ENCODE measurements around the gene ATP23.

ATP23 gene

GRCh38 chr12:57998251-57998650 lies 56.9 kb downstream of the ATP23 start:
- TF ChIP-seq, protein P1, sequence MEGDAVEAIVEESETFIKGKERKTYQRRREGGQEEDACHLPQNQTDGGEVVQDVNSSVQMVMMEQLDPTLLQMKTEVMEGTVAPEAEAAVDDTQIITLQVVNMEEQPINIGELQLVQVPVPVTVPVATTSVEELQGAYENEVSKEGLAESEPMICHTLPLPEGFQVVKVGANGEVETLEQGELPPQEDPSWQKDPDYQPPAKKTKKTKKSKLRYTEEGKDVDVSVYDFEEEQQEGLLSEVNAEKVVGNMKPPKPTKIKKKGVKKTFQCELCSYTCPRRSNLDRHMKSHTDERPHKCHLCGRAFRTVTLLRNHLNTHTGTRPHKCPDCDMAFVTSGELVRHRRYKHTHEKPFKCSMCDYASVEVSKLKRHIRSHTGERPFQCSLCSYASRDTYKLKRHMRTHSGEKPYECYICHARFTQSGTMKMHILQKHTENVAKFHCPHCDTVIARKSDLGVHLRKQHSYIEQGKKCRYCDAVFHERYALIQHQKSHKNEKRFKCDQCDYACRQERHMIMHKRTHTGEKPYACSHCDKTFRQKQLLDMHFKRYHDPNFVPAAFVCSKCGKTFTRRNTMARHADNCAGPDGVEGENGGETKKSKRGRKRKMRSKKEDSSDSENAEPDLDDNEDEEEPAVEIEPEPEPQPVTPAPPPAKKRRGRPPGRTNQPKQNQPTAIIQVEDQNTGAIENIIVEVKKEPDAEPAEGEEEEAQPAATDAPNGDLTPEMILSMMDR (IDR thresholded peaks at IDR 0.05; ENCODE audit: low read depth, low read length), result no peak
- no peak for DNase-seq (ENCODE audit: extremely low read depth, low read depth)

DNA sequence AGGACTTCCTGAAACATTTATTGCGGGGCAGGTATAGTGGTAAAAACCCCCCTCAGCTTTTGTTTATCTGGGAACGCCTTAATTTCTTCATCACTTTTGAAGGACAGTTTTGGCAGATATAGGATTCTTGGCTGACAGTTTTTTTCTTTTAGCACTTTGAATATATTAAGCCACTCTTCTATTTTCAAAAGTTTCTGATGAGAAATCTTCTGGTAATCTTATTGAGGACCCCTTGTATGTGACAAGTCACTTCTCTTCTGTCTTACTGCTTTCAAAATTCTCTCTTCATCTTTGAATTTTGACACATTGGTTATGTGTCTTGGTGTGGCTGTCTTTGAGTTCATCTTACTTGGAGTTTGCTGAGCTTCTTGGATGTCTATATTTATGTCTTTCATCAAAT lies 59.1 kb downstream of the ATP23 start:
- TF ChIP-seq, protein P1 (IDR thresholded peaks at IDR 0.05; ENCODE audit: low read depth, low read length), result no peak
- no peak for DNase-seq (ENCODE audit: extremely low read depth, low read depth)

DNA sequence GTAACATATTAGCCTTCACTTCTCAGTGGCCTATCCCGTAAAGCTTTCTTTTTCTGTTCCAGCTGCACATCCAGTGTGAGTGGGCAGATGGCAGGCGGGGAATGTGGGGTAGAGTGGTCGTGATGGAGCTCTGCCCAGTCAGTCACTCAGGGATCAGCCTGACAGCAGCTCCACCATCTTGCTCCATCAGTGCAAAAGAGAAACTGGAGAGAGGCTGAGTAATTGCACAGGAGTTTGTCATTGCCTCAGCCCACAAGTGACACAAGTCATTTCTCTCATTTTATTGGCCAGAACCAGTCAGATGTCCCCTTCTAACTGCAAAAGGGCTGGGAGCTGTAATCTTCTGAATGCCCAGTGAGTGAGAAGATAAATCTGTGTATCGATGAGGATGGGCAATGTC lies 66.5 kb downstream of the ATP23 start:
- DNase-seq (ENCODE audit: extremely low read depth, low read depth), result no peak
- TF ChIP-seq, protein P1 (IDR thresholded peaks at IDR 0.05; ENCODE audit: low read depth, low read length), result no peak

DNA sequence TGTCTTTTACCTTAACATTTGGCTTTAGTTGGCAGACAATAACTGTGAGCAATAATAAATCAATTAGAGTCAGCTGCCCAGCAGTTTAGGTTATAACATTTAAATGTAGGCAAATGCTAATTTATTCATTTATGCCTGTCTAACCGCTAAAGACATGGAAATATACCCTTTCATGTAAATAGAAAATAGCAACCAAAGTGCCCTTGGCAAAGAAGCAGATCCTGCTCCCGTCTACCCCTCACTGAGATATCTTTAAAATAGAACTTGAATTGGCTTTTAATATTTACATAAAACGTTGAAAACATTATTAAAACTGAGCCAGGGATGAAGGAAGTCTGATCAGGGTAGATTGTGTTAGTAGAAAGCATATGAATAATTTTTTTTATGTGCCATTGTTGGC lies 67.3 kb downstream of the ATP23 start:
- no peak for DNase-seq (ENCODE audit: extremely low read depth, low read depth)
- TF ChIP-seq, protein P1 (IDR thresholded peaks at IDR 0.05; ENCODE audit: low read depth, low read length), result no peak
